HG03103 (cell line): ENCODE measurements around the gene OVCA2.

ENCODE experiments used
- ATAC-seq: cut with Tn5 transposase; IDR thresholded peaks from one replicate; pipeline ENCODE4 v1.9.1; 2021; ENCODE audit warnings: low read depth; ENCODE audit not compliant: unreplicated experiment

The OVCA2 gene

GRCh38 chr17:2041561-2042389 lies at the start of gene OVCA2:
OVCA2 (plus strand) TSS chr17:2042022; CDS start chr17:2042048, 26 bp downstream.
- ATAC-seq = peak; percentile 87

GRCh38 chr17:1992541-1992940 lies 49.3 kb upstream of the OVCA2 start:
- ATAC-seq = no peak

GRCh38 chr17:1994707-1995106 lies 47.1 kb upstream of the OVCA2 start:
- ATAC-seq = no peak

GRCh38 chr17:1995321-1995892 lies 46.4 kb upstream of the OVCA2 start:
- ATAC-seq = no peak

GRCh38 chr17:1995907-1996799 lies 45.7 kb upstream of the OVCA2 start:
- no peak for ATAC-seq

- ATAC-seq = no peak
These were observed 45.0 kb upstream of the OVCA2 start for GRCh38 chr17:1996800-1997288.

- no peak for ATAC-seq
These were observed 44.4 kb upstream of the OVCA2 start for GRCh38 chr17:1997289-1997926.

GRCh38 chr17:1997927-1998742 lies 43.7 kb upstream of the OVCA2 start:
- ATAC-seq = no peak

- no peak for ATAC-seq
These were observed 42.1 kb upstream of the OVCA2 start for GRCh38 chr17:1999557-2000251.

GRCh38 chr17:2002767-2003329 lies 39.0 kb upstream of the OVCA2 start:
- ATAC-seq = no peak

GRCh38 chr17:2003525-2003924 lies 38.3 kb upstream of the OVCA2 start:
- no peak for ATAC-seq

- no peak for ATAC-seq
These were observed 37.3 kb upstream of the OVCA2 start for GRCh38 chr17:2004435-2004952.

- no peak for ATAC-seq
These were observed 33.3 kb upstream of the OVCA2 start for GRCh38 chr17:2008332-2009126.

GRCh38 chr17:2009737-2010136 lies 32.1 kb upstream of the OVCA2 start:
- no peak for ATAC-seq

GRCh38 chr17:2011411-2012371 lies 30.1 kb upstream of the OVCA2 start:
- no peak for ATAC-seq

GRCh38 chr17:2012499-2012898 lies 29.3 kb upstream of the OVCA2 start:
- ATAC-seq = no peak
